Osteoblast (primary cell): ENCODE measurements around the gene HERC6. TPM values are rescaled to one million over a fixed set of nuclear protein-coding genes. Genes with fewer than 3 reads are reported as not detected.

ENCODE experiments used
- small RNA-seq: library from RNA; depleted of rRNA; stranded (forward); fragments of <200 nt; gene quantifications from one replicate; pipeline ENCODE3, GENCODE V24; 2012
- total RNA-seq: library from RNA; depleted of rRNA; stranded (reverse); fragments of >200 nt; gene quantifications from 2 replicates; pipeline ENCODE4 v1.2.3, GENCODE V29; 2012

Gene HERC6
- total RNA-seq, 1 donor, result 21.4 TPM

Small RNA genes lying within 50 kb of the gene (small RNA-seq; reads per million reads assigned to genes)
- not detected for gene RF00019

Other genes starting within 250 kb of the HERC6 start
- 0.36 and 0.59 TPM in 2 replicates for gene ABCG2, start 220.2 kb upstream of the HERC6 start, total RNA-seq
- 21.0 and 21.2 TPM in 2 replicates for gene PPM1K, start 94.3 kb upstream of the HERC6 start, total RNA-seq
- 0.88 and 1.4 TPM in 2 replicates for gene HERC5, start 78.3 kb downstream of the HERC6 start, total RNA-seq
- 55.7 and 60.1 TPM in 2 replicates for gene PYURF, start 144.9 kb downstream of the HERC6 start, total RNA-seq
- gene HERC3, start 213.6 kb downstream of the HERC6 start, total RNA-seq, result 15.6 and 15.9 TPM in 2 replicates